HG03039 (cell line): ENCODE measurements around the gene TTC28.

ENCODE experiments used
- ATAC-seq: cut with Tn5 transposase; IDR thresholded peaks from one replicate; pipeline ENCODE4 v1.9.1; 2021; ENCODE audit warnings: mild to moderate bottlenecking, moderate library complexity; ENCODE audit not compliant: unreplicated experiment

TTC28 gene

DNA sequence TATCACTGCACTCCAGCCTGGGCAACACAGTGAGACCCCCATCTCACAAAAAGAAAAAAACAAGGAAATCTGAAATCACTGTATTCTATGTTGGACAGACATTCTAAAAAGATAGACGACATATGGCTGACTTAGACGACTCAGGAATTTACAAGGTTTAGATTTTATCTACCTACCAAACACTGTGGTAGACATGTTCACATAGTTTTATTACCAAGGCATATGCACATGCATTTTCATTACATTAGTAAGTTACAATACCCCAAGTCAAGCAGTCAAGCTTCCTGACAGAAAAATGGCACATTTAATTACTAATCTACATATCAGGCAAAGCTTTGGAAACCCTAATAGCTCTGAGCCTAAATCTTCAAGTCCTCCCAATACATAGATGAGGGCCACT lies 262.2 kb downstream of the TTC28 start:
- ATAC-seq, result no peak

GRCh38 chr22:28414913-28415312 lies 264.7 kb downstream of the TTC28 start:
- no peak for ATAC-seq

DNA sequence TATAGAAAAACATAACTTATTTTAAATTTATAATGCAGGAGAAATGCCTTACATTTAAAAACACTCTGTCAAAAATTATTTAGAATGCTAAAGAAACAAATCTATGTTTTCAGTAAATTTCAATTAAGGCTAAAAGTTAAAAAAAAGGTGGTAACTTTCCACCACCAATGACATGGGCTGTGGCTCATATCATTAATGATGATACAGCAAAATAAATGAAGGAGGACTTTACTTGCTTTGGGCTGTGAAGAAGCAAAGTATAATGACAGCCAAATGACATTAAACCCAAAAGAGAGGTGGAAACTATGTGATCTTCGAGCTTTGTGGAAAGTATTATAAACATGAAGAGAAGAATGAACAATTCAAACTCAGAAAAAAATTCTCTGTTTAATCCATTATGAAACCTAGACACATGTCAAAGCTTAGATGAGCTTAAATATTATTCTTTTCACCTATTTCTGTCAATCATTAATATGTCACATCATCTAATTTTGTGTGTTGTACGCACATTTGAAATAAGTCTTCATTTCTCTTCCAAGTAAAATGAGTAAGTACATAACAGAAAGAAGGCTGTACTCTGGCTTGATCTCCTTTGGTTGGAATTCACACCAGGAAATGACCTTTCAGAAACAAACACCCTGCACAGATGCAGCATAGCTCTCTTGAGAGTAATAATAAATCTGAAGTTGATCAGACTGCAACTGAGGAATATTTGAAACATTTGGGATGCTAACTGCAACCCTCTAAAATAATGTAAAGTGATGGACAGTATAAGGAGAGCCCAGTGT lies 265.8 kb downstream of the TTC28 start:
- ATAC-seq, result no peak

DNA sequence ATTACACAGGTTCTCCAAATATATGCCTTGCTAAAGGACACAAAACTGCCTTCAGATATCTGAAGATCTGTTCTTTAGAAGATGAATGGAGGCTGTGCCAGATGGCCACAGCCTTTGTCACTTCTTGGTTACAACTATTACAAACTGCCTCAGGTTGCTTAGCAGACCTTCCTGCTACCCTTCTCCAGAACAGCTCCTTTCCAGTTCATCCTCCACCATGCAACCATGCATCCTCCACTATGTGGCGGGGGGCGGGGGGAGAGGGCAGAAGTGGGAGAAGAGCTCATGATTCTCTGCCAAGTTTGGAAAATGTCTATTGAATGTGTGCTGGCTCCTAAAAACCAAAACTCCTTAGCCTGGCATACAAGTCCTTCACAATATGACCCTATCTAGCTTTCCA lies 267.5 kb downstream of the TTC28 start:
- ATAC-seq, result no peak

DNA sequence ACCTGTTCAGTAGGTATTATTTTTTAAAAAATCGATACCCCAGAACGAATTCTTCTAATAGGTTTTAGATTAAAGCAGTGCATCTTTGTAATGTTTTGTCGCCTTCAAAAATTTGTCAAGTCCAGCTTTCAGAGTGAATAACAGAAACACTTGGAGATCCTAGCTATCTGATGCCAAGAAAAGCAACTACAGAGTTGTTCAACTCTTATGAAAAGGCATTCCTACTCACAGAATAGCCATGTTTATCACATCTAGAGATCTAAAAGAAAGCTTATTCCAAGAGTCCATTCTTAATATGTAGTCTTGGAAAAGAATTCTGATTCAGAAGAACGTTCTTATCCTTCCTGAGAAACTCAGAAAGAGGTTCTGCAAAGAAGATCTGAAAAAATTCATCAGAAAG lies 268.5 kb downstream of the TTC28 start:
- ATAC-seq, result no peak

DNA sequence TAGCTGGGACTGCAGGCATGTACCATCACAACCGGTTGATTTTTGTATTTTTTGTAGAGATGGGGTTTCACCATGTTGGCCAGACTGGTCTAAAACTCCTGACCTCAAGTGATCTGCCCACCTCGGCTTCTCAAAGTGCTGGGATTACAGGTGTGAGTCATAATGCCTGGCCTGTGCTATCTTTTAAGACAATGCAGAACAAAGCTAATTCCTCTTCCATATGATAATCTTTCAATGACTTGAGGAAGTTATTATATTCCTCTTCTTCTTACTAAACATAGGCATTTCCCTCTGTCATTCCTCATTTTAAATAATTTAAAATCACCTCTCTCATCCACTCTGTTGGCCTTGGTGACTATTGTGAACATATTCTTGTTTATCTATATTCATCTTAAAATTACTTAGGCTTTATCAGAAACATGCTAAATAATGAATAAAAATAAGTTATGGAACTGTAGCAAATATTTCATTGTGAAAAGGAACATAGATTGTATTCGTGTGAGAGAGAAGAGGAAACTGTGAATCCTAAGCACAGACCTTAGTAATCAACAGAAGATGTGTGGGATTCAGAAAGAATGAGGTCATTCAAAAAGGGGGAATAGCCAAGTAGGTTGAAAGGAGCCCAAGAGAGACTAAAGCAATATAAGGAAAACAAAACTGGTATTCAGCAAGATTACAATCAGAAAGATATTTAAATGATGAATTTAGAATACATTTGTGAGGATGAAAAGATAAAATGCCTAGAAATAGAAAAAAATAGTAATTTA lies 269.4 kb downstream of the TTC28 start:
- no peak for ATAC-seq

DNA sequence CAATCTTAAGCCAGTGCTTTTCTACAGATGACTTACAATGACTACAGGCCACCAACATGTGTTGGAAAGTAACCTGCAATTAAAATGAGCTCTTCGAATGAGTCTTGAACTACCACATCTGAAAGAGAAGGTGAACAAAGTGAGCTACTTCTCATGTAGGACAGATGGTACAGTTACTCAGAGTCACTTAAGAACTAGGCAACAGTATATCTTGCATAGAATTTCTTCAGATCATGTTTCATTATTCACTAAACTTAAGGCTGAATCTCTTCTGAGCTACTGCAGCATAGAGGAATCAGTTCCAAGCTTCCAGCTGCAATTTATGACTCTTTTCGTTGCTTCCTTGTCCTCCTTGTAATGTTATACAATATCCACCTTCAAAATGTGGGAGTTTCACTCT lies 270.9 kb downstream of the TTC28 start:
- no peak for ATAC-seq

- ATAC-seq, result no peak
Measured at GRCh38 chr22:28407645-28408044, 272.0 kb downstream of the TTC28 start.

- ATAC-seq, result no peak
Measured at GRCh38 chr22:28406246-28406645, 273.4 kb downstream of the TTC28 start.

- ATAC-seq, result no peak
Measured at GRCh38 chr22:28405588-28405987, 274.1 kb downstream of the TTC28 start.

GRCh38 chr22:28402539-28402938 lies 277.1 kb downstream of the TTC28 start:
- ATAC-seq, result no peak

- no peak for ATAC-seq
Measured at GRCh38 chr22:28402060-28402459, 277.6 kb downstream of the TTC28 start.

DNA sequence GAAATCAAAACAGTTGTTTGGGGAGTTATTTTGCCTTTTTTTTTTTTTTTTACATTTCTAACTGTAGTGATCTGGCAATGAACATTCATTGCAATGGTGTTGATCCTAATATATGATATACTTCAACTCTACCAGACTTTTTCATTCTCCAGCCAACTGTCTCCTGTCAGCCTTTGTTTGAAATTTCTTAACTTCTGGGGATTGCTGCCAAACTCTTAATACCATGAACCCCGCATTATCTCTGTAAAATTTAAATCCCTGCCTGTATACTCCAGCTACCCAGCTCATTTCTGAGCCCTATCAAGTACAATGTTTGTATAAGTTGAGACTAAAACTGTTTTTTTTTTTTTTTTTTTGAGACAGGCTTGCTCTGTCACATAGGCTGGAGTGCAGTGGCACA lies 280.7 kb downstream of the TTC28 start:
- no peak for ATAC-seq

- no peak for ATAC-seq
Measured at GRCh38 chr22:28398355-28398754, 281.3 kb downstream of the TTC28 start.

DNA sequence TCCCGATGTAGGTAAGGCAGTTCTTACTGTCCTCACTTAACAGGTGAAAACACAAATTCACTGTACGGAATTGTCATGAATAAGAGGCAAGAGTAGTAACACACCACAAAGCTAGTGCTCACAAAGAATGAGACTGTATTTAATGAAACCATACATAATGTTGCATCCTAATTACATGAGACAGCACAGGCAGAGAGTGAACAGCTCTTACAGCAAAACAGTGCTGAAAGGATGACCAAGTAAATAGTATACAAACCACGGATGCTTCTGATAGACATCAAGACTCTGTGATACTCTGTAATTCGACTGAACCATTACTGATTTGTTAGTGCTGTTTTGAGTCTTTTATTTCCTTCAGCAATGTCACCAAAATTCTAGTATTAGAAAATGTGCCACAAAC lies 282.3 kb downstream of the TTC28 start:
- ATAC-seq, result no peak

GRCh38 chr22:28395920-28396753 lies 283.5 kb downstream of the TTC28 start:
- no peak for ATAC-seq

- no peak for ATAC-seq
Measured at GRCh38 chr22:28395520-28395919, 284.1 kb downstream of the TTC28 start.

- no peak for ATAC-seq
Measured at GRCh38 chr22:28394513-28395110, 285.0 kb downstream of the TTC28 start.

DNA sequence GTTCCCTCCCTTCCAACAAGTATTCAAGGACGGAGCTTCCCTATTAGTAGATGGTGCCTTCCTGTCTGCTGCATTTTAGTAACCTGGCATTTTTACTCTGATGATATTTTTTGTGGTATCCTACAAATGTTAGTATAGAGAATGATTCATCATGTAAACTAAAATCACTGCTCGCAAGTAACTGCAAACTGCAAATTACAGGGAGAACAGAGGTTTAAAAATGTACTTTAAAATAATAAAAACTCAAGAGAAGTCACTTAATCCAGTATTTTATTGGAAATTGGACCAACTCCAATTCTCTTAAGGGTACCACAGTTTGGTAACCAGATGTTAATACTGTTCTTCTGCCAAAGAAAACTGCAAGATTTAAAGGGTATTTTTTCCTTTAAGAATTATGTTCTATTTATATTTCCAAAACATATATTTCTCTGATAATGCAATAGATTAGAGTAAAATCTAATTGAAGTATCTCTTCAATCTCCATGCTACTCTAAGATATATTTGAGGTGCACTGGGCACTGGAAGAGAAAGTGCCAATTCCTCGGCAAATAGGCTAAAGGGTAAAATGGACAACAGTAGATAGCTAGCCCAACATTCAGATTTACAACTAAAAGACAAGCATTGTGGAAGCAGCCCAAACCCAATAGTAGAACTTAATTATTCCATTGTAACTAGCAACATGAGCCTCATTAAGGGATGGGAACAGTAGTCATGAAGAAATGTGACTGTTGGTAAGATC lies 298.0 kb downstream of the TTC28 start:
- ATAC-seq, result no peak

DNA sequence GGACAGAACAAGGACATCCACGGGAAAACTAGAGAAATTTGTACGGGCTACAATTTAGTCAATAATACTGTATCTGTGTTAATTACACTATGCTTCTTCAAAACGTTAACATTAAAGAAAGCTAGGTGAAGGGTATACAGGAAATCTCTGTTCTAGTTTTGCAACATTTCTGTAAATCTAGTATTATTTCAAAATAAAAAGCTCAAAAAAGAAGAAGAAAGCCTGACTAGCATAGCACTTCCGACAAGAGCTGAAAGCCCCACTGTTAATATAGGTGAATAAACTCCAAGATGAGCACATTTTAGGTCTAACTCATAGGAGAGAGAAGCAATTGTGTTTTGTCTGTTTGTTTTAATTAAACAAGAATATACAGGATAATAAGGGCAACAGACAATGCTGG lies 299.7 kb downstream of the TTC28 start:
- no peak for ATAC-seq
